Activated B cell treated with CpG ODN at 0.5 μM for 24 hours (primary cell): Measurements from ENCODE around the gene CDK14. TPM values are rescaled to one million over a fixed set of nuclear protein-coding genes. Genes with fewer than 3 reads are reported as not detected.

Experiments used
- ATAC-seq: fragments of 200-7000 bp; cut with Tn5 transposase; one replicate; pipeline ENCODE4 v1.10.0; 2021; ENCODE audit warnings: low read depth, mild to moderate bottlenecking, moderate library complexity
- CTCF ChIA-PET: fragments of 350-600 bp; sonication (Branson Sonifier 250); formaldehyde crosslinking; loops from one replicate; lab custom pipeline; 2021; ENCODE audit warnings: antibody characterized with exemption; lab: Charles Lee
- POLR2A ChIA-PET: fragments of 350-600 bp; sonication (Branson Sonifier 250); formaldehyde crosslinking; loops from one replicate; lab custom pipeline; 2021; ENCODE audit warnings: antibody characterized with exemption; lab: Charles Lee
- DNase-seq: peaks from one replicate; pipeline ENCODE4 v3.0.0; 2022
- H3K27ac Mint-ChIP-seq: one replicate; pipeline ENCODE4 v1.8.0; 2020; ENCODE audit warnings: mixed read lengths
- H3K27me3 Mint-ChIP-seq: one replicate; pipeline ENCODE4 v1.8.0; 2021; ENCODE audit warnings: mixed read lengths
- H3K36me3 Mint-ChIP-seq: one replicate; pipeline ENCODE4 v1.8.0; 2021; ENCODE audit warnings: low read depth, mixed read lengths
- H3K4me1 Mint-ChIP-seq: one replicate; pipeline ENCODE4 v1.8.0; 2021; ENCODE audit warnings: mixed read lengths
- H3K4me3 Mint-ChIP-seq: one replicate; pipeline ENCODE4 v1.8.0; 2020; ENCODE audit warnings: mild to moderate bottlenecking, mixed read lengths
- H3K9me3 Mint-ChIP-seq: one replicate; pipeline ENCODE4 v1.8.0; 2020; ENCODE audit warnings: mixed read lengths
- intact Hi-C: fragments of 100-400 bp; cut with micrococcal nuclease; formaldehyde crosslinking; loops from one replicate; pipeline ENCODE4 v1.15.1; 2024
- total RNA-seq: library from RNA; stranded (reverse); gene quantifications from 2 replicates; pipeline ENCODE4 v1.2.3, GENCODE V29; 2022
- TF ChIP-seq, protein P1 (sequence below): fragments of 200-600 bp; IDR thresholded peaks from one replicate; pipeline ENCODE4 v1.8.0; 2022; ENCODE audit warnings: antibody characterized with exemption, mild to moderate bottlenecking

Gene CDK14
- total RNA-seq, 1 donor from 2014 or later, result 140 TPM

DNA sequence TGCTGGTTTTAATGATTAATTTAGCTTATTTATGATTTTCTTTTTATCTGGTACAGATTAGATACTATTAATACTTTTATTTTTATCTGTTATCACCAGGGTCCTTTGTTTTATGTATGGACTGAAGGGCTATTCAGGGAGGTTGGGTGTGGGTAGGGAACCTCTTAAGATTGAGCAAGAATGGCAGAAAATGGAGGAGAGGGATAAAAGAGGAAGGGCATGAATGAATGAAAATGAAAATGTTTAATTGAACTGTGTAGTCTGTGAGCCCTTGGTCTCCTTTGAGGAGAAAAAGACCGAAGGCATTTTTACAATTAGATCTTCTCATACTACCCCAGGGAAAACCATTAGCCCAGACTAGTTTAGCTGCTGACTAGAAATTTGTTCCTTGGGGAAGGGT, 93.1 kb downstream of the CDK14 start:
- Mint-ChIP-seq H3K4me1 (peaks cover 49% of the 10 kb centered on the region), H3K4me3 (no peak overlapping the region), H3K27ac (no peak overlapping the region), H3K36me3 (no peaks in the 10 kb centered on the region), H3K9me3 (no peaks in the 10 kb centered on the region), H3K27me3 (no peaks in the 10 kb centered on the region)
- ChIA-PET CTCF (interaction anchor here (1.2 kb wide), 3 partner anchors 9 to 345 kb away, joined by 3 to 6 read pairs (median 3); no protein-coding TSS in a partner anchor), POLR2A (interaction anchor here (0.5 to 1.0 kb wide), 2 partner anchors 20 to 39 kb away, joined by 3 read pairs; no protein-coding TSS in a partner anchor)
- DNase-seq (no peak), ATAC-seq (no peak)
- TF ChIP-seq, protein P1, sequence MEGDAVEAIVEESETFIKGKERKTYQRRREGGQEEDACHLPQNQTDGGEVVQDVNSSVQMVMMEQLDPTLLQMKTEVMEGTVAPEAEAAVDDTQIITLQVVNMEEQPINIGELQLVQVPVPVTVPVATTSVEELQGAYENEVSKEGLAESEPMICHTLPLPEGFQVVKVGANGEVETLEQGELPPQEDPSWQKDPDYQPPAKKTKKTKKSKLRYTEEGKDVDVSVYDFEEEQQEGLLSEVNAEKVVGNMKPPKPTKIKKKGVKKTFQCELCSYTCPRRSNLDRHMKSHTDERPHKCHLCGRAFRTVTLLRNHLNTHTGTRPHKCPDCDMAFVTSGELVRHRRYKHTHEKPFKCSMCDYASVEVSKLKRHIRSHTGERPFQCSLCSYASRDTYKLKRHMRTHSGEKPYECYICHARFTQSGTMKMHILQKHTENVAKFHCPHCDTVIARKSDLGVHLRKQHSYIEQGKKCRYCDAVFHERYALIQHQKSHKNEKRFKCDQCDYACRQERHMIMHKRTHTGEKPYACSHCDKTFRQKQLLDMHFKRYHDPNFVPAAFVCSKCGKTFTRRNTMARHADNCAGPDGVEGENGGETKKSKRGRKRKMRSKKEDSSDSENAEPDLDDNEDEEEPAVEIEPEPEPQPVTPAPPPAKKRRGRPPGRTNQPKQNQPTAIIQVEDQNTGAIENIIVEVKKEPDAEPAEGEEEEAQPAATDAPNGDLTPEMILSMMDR, result no peak
- intact Hi-C loops, result no loop called here

DNA sequence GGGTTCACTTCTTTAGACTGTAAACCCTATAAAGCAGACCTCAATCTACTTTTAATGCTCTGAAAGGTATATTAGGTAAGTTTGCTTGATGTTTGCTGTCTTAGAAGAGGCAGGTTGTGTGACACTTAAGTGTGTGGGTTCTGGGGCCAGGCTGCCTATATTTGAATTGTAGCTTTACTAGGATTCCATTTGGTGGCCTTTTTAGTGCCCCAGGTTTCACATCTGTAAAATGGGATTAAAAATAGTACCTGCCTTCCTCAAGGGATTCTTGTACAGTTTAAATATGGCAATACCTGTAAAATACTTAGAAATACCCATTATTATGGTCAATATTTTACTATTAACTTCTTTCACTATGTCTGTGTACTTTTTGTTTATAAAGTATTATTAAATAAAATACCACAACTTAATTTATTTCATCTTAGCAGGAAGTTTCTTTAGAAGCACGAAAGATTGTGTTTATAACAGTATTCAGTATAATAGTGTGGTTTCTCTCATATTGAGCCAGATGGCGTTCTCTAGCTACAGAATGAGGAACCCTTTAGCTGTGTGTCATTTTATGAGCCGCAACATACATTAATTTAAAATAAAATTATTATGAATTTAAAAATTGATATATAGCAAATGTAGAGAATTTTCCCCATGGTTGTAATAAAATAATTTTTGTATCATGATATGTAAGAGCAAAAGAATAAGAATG, 94.2 kb downstream of the CDK14 start:
- no peaks in the 10 kb centered on the region for H3K9me3 Mint-ChIP-seq
- ATAC-seq (peak; percentile 65), DNase-seq (no peak)
- ChIA-PET CTCF (interaction anchor here (0.8 to 1.7 kb wide), 6 partner anchors 19 to 347 kb away, joined by 3 to 18 read pairs (median 4); no protein-coding TSS in a partner anchor), POLR2A (interaction anchor here (0.6 to 1.4 kb wide), 3 partner anchors 9 to 33 kb away, joined by 3 read pairs; no protein-coding TSS in a partner anchor)
- H3K27ac Mint-ChIP-seq, result no peak overlapping the region
- intact Hi-C loops, result loop anchor here (1.0 to 5.0 kb wide), 5 partner anchors 19 to 1757 kb away; partner anchors contain the start of genes GATAD1 and MTERF1
- TF ChIP-seq, protein P1, result no peak
- H3K27me3 Mint-ChIP-seq, result no peaks in the 10 kb centered on the region
- H3K4me3 Mint-ChIP-seq, result no peak overlapping the region
- no peaks in the 10 kb centered on the region for H3K36me3 Mint-ChIP-seq
- H3K4me1 Mint-ChIP-seq, result peaks cover 44% of the 10 kb centered on the region

DNA sequence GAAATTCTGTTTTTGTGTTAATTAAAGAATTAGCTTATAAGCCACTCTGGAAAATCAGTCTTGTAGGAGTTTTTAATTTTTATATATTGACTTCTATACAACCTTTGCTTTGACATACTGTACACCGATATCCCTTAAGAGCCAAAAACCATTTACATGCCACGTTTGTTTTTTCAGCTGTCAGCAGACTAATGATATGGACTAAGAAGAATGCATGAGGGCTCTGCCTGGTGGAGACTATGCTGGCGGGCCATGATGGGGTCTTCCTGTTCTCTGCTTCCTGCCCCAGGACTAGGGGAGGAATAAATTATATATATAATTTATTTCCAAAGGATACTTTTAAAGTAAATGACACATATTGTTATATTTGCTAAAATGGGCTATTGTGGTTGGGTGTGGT, 96.3 kb downstream of the CDK14 start:
- Mint-ChIP-seq H3K27me3 (no peaks in the 10 kb centered on the region), H3K36me3 (no peaks in the 10 kb centered on the region), H3K27ac (no peak overlapping the region), H3K9me3 (no peaks in the 10 kb centered on the region), H3K4me1 (peaks cover 37% of the 10 kb centered on the region), H3K4me3 (no peak overlapping the region)
- ChIA-PET POLR2A (no interaction called here), CTCF (interaction anchor here (0.9 to 2.2 kb wide), 3 partner anchors 16 to 342 kb away, joined by 3 to 8 read pairs (median 6); no protein-coding TSS in a partner anchor)
- ATAC-seq, result no peak
- intact Hi-C loops, result loop anchor here (5.0 kb wide), 3 partner anchors 945 to 1755 kb away; partner anchors contain the start of genes GATAD1 and MTERF1
- no peak for DNase-seq
- TF ChIP-seq, protein P1, result no peak

DNA sequence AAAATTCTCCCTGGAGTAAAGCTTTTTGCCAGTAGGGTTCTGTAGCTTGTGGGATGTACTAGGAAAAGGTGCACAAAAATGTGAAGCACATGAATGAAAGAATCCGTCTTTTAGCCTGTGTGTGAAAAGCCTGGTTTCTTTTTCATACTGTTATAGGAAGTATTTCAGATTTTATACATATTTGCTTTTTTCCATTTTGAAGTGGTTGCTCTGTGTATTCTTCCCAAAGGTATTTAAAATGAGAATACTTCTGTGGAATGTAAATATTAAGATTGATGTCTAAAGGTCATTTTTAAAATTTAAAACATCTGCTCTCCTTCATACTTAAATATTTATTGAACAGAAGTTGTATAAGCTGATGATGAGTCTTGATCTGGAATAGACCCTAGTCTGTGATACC, 96.8 kb downstream of the CDK14 start:
- H3K27ac Mint-ChIP-seq, result no peak overlapping the region
- H3K9me3 Mint-ChIP-seq, result no peaks in the 10 kb centered on the region
- no peaks in the 10 kb centered on the region for H3K27me3 Mint-ChIP-seq
- DNase-seq, result no peak
- intact Hi-C loops, result loop anchor here (5.0 kb wide), 3 partner anchors 944 to 1754 kb away; partner anchors contain the start of genes GATAD1 and MTERF1
- CTCF ChIA-PET, result interaction anchor here (1.1 to 2.2 kb wide), 3 partner anchors 16 to 342 kb away, joined by 3 to 8 read pairs (median 6); no protein-coding TSS in a partner anchor
- no peak overlapping the region for H3K4me3 Mint-ChIP-seq
- POLR2A ChIA-PET, result no interaction called here
- no peaks in the 10 kb centered on the region for H3K36me3 Mint-ChIP-seq
- no peak for ATAC-seq
- TF ChIP-seq, protein P1, result no peak
- peaks cover 32% of the 10 kb centered on the region for H3K4me1 Mint-ChIP-seq

DNA sequence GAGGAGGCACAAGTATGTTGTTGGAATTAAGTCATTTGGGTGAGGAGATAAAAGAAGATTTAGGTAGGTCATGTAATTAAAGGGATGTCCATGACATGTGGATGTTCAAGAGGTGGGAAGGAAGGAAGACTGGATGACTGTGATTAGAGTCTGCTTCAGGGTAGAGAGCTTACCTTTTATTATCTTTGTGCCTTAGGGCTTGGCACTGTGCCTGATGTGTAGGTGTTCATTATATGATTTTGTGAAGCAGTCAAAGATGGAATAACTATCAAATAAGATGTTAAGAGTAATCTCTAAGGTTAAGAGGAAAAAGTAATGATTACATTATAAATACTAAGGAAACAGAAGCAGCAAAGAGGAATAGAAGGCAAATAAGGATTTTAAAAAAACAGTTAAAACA, 97.8 kb downstream of the CDK14 start:
- intact Hi-C loops, result loop anchor here (5.0 kb wide), 3 partner anchors 943 to 1753 kb away; partner anchors contain the start of genes GATAD1 and MTERF1
- Mint-ChIP-seq H3K27ac (no peak overlapping the region), H3K9me3 (no peaks in the 10 kb centered on the region), H3K4me3 (no peak overlapping the region), H3K27me3 (no peaks in the 10 kb centered on the region), H3K4me1 (peaks cover 35% of the 10 kb centered on the region), H3K36me3 (no peaks in the 10 kb centered on the region)
- no peak for ATAC-seq
- no peak for DNase-seq
- CTCF ChIA-PET, result interaction anchor here (2.2 kb wide), 1 partner anchor 341 kb away, joined by 8 read pairs; no protein-coding TSS in a partner anchor
- POLR2A ChIA-PET, result no interaction called here
- TF ChIP-seq, protein P1, result no peak
